Measurements from ENCODE around the gene COL5A3. TPM values are rescaled to one million over a fixed set of nuclear protein-coding genes. Genes with fewer than 3 reads are reported as not detected.

The COL5A3 gene
- total and polyA plus RNA-seq, 12 donors = 3.8 to 35.6 (median 10.7) TPM

GRCh38 chr19:9989504-9989903 is 20.8 kb downstream of the COL5A3 start:
- DNase-seq (no peak), ATAC-seq (no peak)
- 90 to 94% methylated on average over 3 of the region's 3 CpGs for WGBS, 2 donors
- Histone ChIP-seq H3K4me1 (peaks cover 0 to 22% (median 12%) of the 10 kb centered on the region in 9 donors), H3K9me3 (no peaks in the 10 kb centered on the region), H3K4me3 (no peak overlapping the region), H3K27me3 (peaks cover 0 to 33% (median 12%) of the 10 kb centered on the region in 7 donors), H3K36me3 (peaks cover 0 to 79% (median 0%) of the 10 kb centered on the region in 9 donors), H3K27ac (no peak overlapping the region)
- intact Hi-C loops (cut with DNase I) = no loop called here
- TF ChIP-seq CTCF (IDR thresholded peaks at IDR 0.05) = no peak

DNA sequence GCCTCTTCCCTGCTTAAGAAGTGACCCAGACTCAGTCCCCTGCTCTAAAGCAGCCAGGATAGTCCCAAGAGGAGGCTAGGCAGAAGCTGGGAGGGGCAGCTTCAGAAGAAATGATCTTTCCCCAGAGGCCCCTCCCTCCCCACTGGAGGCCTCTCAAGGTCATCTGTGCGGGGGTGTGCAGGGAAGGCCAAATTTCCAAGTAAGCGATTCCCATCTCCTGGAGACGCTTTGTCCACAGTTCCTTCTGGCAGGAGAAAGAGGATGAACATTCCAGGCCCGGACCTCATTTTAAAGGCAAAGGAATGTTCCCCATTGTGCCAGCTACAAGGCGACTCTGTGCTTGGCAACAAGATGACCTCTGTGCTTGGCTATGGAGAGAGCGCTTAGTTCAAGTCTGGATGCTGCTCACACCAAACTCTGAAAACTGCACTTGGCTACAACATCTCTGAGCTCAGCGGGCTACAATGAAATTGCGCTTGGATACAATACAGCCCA is 23.5 kb downstream of the COL5A3 start:
- H3K27me3 ChIP-seq = peaks cover 0 to 16% (median 6%) of the 10 kb centered on the region in 7 donors
- no peak overlapping the region for H3K4me3 ChIP-seq
- ATAC-seq = peak; percentile 74 to 90 (median 83)
- H3K9me3 ChIP-seq = no peaks in the 10 kb centered on the region
- WGBS, 2 donors = 38 to 41% methylated on average over 8 of the region's 8 CpGs
- DNase-seq = peak; percentile 36 to 54
- intact Hi-C loops (cut with DNase I) = no loop called here
- no peak for TF ChIP-seq CTCF (IDR thresholded peaks at IDR 0.05)
- peaks cover 0 to 22% (median 12%) of the 10 kb centered on the region in 9 donors for H3K4me1 ChIP-seq
- peaks cover 0 to 67% (median 0%) of the 10 kb centered on the region in 9 donors for H3K36me3 ChIP-seq
- peak overlapping the region in 7 of 10 donors; percentile 34 to 78 (median 66) for H3K27ac ChIP-seq

GRCh38 chr19:9981406-9982260 is 28.7 kb downstream of the COL5A3 start:
- no peak for TF ChIP-seq CTCF (IDR thresholded peaks at IDR 0.05)
- Histone ChIP-seq H3K9me3 (no peaks in the 10 kb centered on the region), H3K4me3 (no peak overlapping the region), H3K36me3 (peaks cover 0 to 77% (median 0%) of the 10 kb centered on the region in 9 donors), H3K4me1 (peaks cover 0 to 5% (median 0%) of the 10 kb centered on the region in 9 donors), H3K27me3 (peaks cover 0 to 17% (median 4%) of the 10 kb centered on the region in 7 donors), H3K27ac (no peak overlapping the region)
- ATAC-seq (no peak), DNase-seq (no peak)
- 72 to 78% methylated on average over 8 of the region's 8 CpGs for WGBS, 2 donors
- intact Hi-C loops (cut with DNase I) = no loop called here

- no peak overlapping the region for H3K4me3 ChIP-seq
- H3K9me3 ChIP-seq = no peaks in the 10 kb centered on the region
- peaks cover 0 to 80% (median 3%) of the 10 kb centered on the region in 9 donors for H3K36me3 ChIP-seq
- peaks cover 0 to 22% (median 13%) of the 10 kb centered on the region in 7 donors for H3K27me3 ChIP-seq
- intact Hi-C loops (cut with DNase I) = no loop called here
- H3K27ac ChIP-seq = no peak overlapping the region
- ATAC-seq = no peak
- no peak for DNase-seq
- TF ChIP-seq CTCF (IDR thresholded peaks at IDR 0.05) = no peak
- H3K4me1 ChIP-seq = no peaks in the 10 kb centered on the region
- WGBS, 2 donors = 86 to 87% methylated on average over 6 of the region's 6 CpGs
These were observed 38.2 kb downstream of the COL5A3 start for GRCh38 chr19:9972103-9972502.

Measured in heart right ventricle (tissue), 16 donors.